Tibial nerve (tissue), 4 donors: ENCODE measurements around the gene BEND2. TPM values are rescaled to one million over a fixed set of nuclear protein-coding genes. Genes with fewer than 3 reads are reported as not detected.

ENCODE experiments used
- DNase-seq, 2 donors: peaks; one replicate each; pipeline ENCODE4 v3.0.0-alpha.2; 2019; ENCODE audit warnings: low spot score in 2 of 2
- H3K27ac ChIP-seq, 4 donors: fragments of 200-600 bp; sonication (generic) in 3 of 4; one replicate each; pipeline ENCODE4 v1.5.1; 2017 to 2019; ENCODE audit warnings: mild to moderate bottlenecking in 1 of 4
- H3K27me3 ChIP-seq, 2 donors: fragments of 200-600 bp; sonication (generic) in 1 of 2; one replicate each; pipeline versions ENCODE4 v1.5.1 to v1.6.0; 2017 to 2019
- H3K36me3 ChIP-seq, 3 donors: fragments of 200-600 bp; sonication (generic); one replicate each; pipeline ENCODE4 v1.5.1; 2018 to 2019
- H3K4me1 ChIP-seq, 4 donors: fragments of 200-600 bp; sonication (generic) in 3 of 4; one replicate each; pipeline ENCODE4 v1.5.1; 2017 to 2019
- H3K4me3 ChIP-seq, 4 donors: fragments of 200-600 bp; sonication (generic) in 3 of 4; one replicate each; pipeline ENCODE4 v1.5.1; 2017 to 2019; ENCODE audit warnings: mild to moderate bottlenecking in 1 of 4, moderate library complexity in 1 of 4
- H3K9me3 ChIP-seq, 4 donors: fragments of 200-600 bp; sonication (generic) in 3 of 4; one replicate each; pipeline ENCODE4 v1.5.1; 2017 to 2019
- CTCF ChIP-seq, 5 experiments: fragments of 200-600 bp in 3 of 5; fragments of 450-650 bp in 2 of 5; sonication (generic) in 3 of 5; IDR thresholded peaks; one replicate each; pipeline ENCODE4 v1.5.1; 2016 to 2019; ENCODE audit warnings: antibody characterized with exemption in 5 of 5, mild to moderate bottlenecking in 3 of 5, moderate library complexity in 2 of 5
- EP300 ChIP-seq, 2 donors: sonication (generic); formaldehyde crosslinking; IDR thresholded peaks; one replicate each; pipeline ENCODE4 v1.6.1; 2017; ENCODE audit warnings: antibody characterized with exemption in 2 of 2, mild to moderate bottlenecking in 1 of 2
- POLR2A ChIP-seq, 2 donors: fragments of 450-650 bp; IDR thresholded peaks; one replicate each; pipeline ENCODE4 v1.6.1; 2017; ENCODE audit warnings: antibody characterized with exemption in 2 of 2, mild to moderate bottlenecking in 2 of 2, moderate library complexity in 2 of 2
- WGBS, 2 donors: methylation state at CpG; one replicate each; pipeline ENCODE4 v1.1.5; 2018; 5-methylcytosine and 5-hydroxymethylcytosine counted together
- total RNA-seq, 4 donors: library from RNA; depleted of rRNA; stranded (reverse); fragments of >200 nt; gene quantifications; one replicate each; pipeline ENCODE4 v1.1.0, GENCODE V29; 2016

The BEND2 gene
- total RNA-seq, 4 donors from 2014 or later: 0.42 to 1.1 TPM; not detected in 2

- no peaks in the 10 kb centered on the region for H3K4me1 ChIP-seq
- no peak overlapping the region for H3K4me3 ChIP-seq
- no peaks in the 10 kb centered on the region for H3K9me3 ChIP-seq
- DNase-seq: no peak
- no peaks in the 10 kb centered on the region for H3K27me3 ChIP-seq
- H3K27ac ChIP-seq: no peak overlapping the region
- 83 to 85% methylated on average over 6 of the region's 6 CpGs for WGBS, 2 donors
- no peaks in the 10 kb centered on the region for H3K36me3 ChIP-seq
- TF ChIP-seq POLR2A (IDR thresholded peaks at IDR 0.05) (no peak), CTCF (IDR thresholded peaks at IDR 0.05) (no peak), EP300 (IDR thresholded peaks at IDR 0.05) (no peak)
Measured at GRCh38 chrX:18133605-18134004, 87.1 kb downstream of the BEND2 start.

- TF ChIP-seq EP300 (IDR thresholded peaks at IDR 0.05): no peak
- no peak for TF ChIP-seq CTCF (IDR thresholded peaks at IDR 0.05)
- TF ChIP-seq POLR2A (IDR thresholded peaks at IDR 0.05): no peak
- H3K4me1 ChIP-seq: no peaks in the 10 kb centered on the region
- 74 to 82% methylated on average over 7 to 8 of the region's 8 CpGs for WGBS, 2 donors
- no peaks in the 10 kb centered on the region for H3K9me3 ChIP-seq
- H3K4me3 ChIP-seq: no peak overlapping the region
- no peaks in the 10 kb centered on the region for H3K36me3 ChIP-seq
- H3K27ac ChIP-seq: no peak overlapping the region
- DNase-seq: no peak
- H3K27me3 ChIP-seq: no peaks in the 10 kb centered on the region
Measured at GRCh38 chrX:18129690-18130089, 91.0 kb downstream of the BEND2 start.

- Histone ChIP-seq H3K4me3 (no peak overlapping the region), H3K9me3 (no peaks in the 10 kb centered on the region), H3K4me1 (no peaks in the 10 kb centered on the region), H3K27ac (no peak overlapping the region), H3K27me3 (no peaks in the 10 kb centered on the region), H3K36me3 (no peaks in the 10 kb centered on the region)
- DNase-seq: no peak
- TF ChIP-seq EP300 (IDR thresholded peaks at IDR 0.05) (no peak), POLR2A (IDR thresholded peaks at IDR 0.05) (no peak), CTCF (IDR thresholded peaks at IDR 0.05) (no peak)
Measured at GRCh38 chrX:18126971-18127370, 93.7 kb downstream of the BEND2 start.

- no peak for DNase-seq
- WGBS, 2 donors: 83 to 90% methylated on average over 2 of the region's 2 CpGs
- H3K4me3 ChIP-seq: no peak overlapping the region
Measured at GRCh38 chrX:18119856-18120255, 100.8 kb downstream of the BEND2 start.

More at GRCh38 chrX:18119856-18120255, 100.8 kb downstream of the BEND2 start:
- TF ChIP-seq CTCF (IDR thresholded peaks at IDR 0.05) (no peak), EP300 (IDR thresholded peaks at IDR 0.05) (no peak), POLR2A (IDR thresholded peaks at IDR 0.05) (no peak)
- Histone ChIP-seq H3K4me1 (no peaks in the 10 kb centered on the region), H3K36me3 (no peaks in the 10 kb centered on the region), H3K27ac (no peak overlapping the region), H3K9me3 (no peaks in the 10 kb centered on the region), H3K27me3 (no peaks in the 10 kb centered on the region)

Other genes with a start within 250 kb of the BEND2 start
- gene SCML2, start 133.8 kb upstream of the BEND2 start, total RNA-seq: 1 to 10 TPM in 1 of 4 donors, under 1 TPM in 3; 0.59 to 1.5 (median 0.64) TPM
- 1 to 10 TPM; 6.1 to 7.5 (median 6.3) TPM for gene CDKL5, start 204.7 kb upstream of the BEND2 start, total RNA-seq